Lung microvascular endothelial cell (primary cell): ENCODE measurements around the gene SLMAP. TPM values are rescaled to one million over a fixed set of nuclear protein-coding genes. Genes with fewer than 3 reads are reported as not detected.
A peak's percentile ranks its signal among the peaks of the same experiment; 100 is the strongest.
"Not testable (repeated sequence)": the region's sequence is repeated elsewhere in the genome, so short reads cannot be mapped to it uniquely, and the experiment has no call there.

Source experiments
- DNase-seq, 2 donors: peaks; one replicate each; pipeline versions ENCODE4 v3.0.0 to v3.0.0-alpha.2; 2010; ENCODE audit warnings: low read depth in 2 of 2
- total RNA-seq: library from RNA; depleted of rRNA; stranded (reverse); fragments of >200 nt; gene quantifications from 2 replicates; pipeline ENCODE4 v1.2.1, GENCODE V29; 2014

Gene SLMAP
- total RNA-seq, 1 donor from 2014 or later, result 27.6 TPM

GRCh38 chr3:57884436-57884835 lies 128.3 kb downstream of the SLMAP start:
- not testable (repeated sequence) for DNase-seq

- peak; percentile 13 to 30 for DNase-seq
Observed at GRCh38 chr3:57889807-57890206, 133.7 kb downstream of the SLMAP start.

GRCh38 chr3:57890874-57891273 lies 134.8 kb downstream of the SLMAP start:
- no peak for DNase-seq

GRCh38 chr3:57892423-57892822 lies 136.3 kb downstream of the SLMAP start:
- DNase-seq, result no peak

- no peak for DNase-seq
Observed at GRCh38 chr3:57893156-57893555, 137.0 kb downstream of the SLMAP start.

GRCh38 chr3:57893668-57894067 lies 137.6 kb downstream of the SLMAP start:
- no peak for DNase-seq

- no peak for DNase-seq
Observed at GRCh38 chr3:57896031-57896430, 139.9 kb downstream of the SLMAP start.

- DNase-seq, result no peak
Observed at GRCh38 chr3:57896691-57897090, 140.6 kb downstream of the SLMAP start.

- no peak for DNase-seq
Observed at GRCh38 chr3:57900786-57901185, 144.7 kb downstream of the SLMAP start.

- DNase-seq, result no peak
Observed at GRCh38 chr3:57903124-57903890, 147.2 kb downstream of the SLMAP start.

- DNase-seq, result peak; percentile 41 to 57
Observed at GRCh38 chr3:57910990-57911389, 154.9 kb downstream of the SLMAP start.

- peak; percentile 28 to 43 for DNase-seq
Observed at GRCh38 chr3:57911593-57911992, 155.5 kb downstream of the SLMAP start.

- DNase-seq, result no peak
Observed at GRCh38 chr3:57917601-57918000, 161.5 kb downstream of the SLMAP start.

- no peak for DNase-seq
Observed at GRCh38 chr3:57918123-57918837, 162.2 kb downstream of the SLMAP start.

- DNase-seq, result peak in 1 of 2 donors; percentile 25
Observed at GRCh38 chr3:57919987-57920386, 163.9 kb downstream of the SLMAP start.

GRCh38 chr3:57923101-57923500 lies 167.0 kb downstream of the SLMAP start:
- DNase-seq, result no peak

GRCh38 chr3:57923752-57924151 lies 167.6 kb downstream of the SLMAP start:
- DNase-seq, result no peak

GRCh38 chr3:57927166-57927565 lies 171.1 kb downstream of the SLMAP start:
- DNase-seq, result no peak

- DNase-seq, result no peak
Observed at GRCh38 chr3:57927916-57928315, 171.8 kb downstream of the SLMAP start.

GRCh38 chr3:57928511-57928910 lies 172.4 kb downstream of the SLMAP start:
- DNase-seq, result no peak

- no peak for DNase-seq
Observed at GRCh38 chr3:57929988-57930387, 173.9 kb downstream of the SLMAP start.

- DNase-seq, result no peak
Observed at GRCh38 chr3:57933602-57934001, 177.5 kb downstream of the SLMAP start.

GRCh38 chr3:57934373-57934772 lies 178.3 kb downstream of the SLMAP start:
- DNase-seq, result no peak
